BJ (cell line): ENCODE results near the gene RSPO3. TPM values are rescaled to one million over a fixed set of nuclear protein-coding genes. Genes with fewer than 3 reads are reported as not detected.

Source experiments
- CTCF ChIA-PET: fragments of 350-600 bp; formaldehyde crosslinking; extraction: SDS; loops from one replicate; lab custom pipeline; 2021; ENCODE audit warnings: antibody characterized with exemption, inconsistent platforms; lab: Yijun Ruan, JAX
- POLR2A ChIA-PET: fragments of 300-600 bp; sonication (Branson Sonifier 250); formaldehyde crosslinking; extraction: SDS; loops from one replicate; lab custom pipeline; 2021; ENCODE audit warnings: antibody characterized with exemption; lab: Charles Lee
- DNase-seq: peaks from one replicate; pipeline ENCODE4 v3.0.0-alpha.2; 2011; ENCODE audit warnings: low read depth
- H3K27me3 ChIP-seq: 2 replicates; pipeline ENCODE4 v1.6.0; 2011; ENCODE audit warnings: low read length; ENCODE audit not compliant: control insufficient read depth, insufficient read depth
- H3K36me3 ChIP-seq: 2 replicates; pipeline ENCODE4 v1.5.1; 2011; ENCODE audit warnings: low read length; ENCODE audit not compliant: control insufficient read depth, insufficient read depth
- H3K4me3 ChIP-seq: 2 replicates; pipeline ENCODE4 v1.5.1; 2011; ENCODE audit warnings: low read depth, mild to moderate bottlenecking, control low read depth, low read length
- polyA plus RNA-seq: library from polyadenylated mRNA; depleted of rRNA; stranded (reverse); fragments of >200 nt; gene quantifications from 2 replicates; pipeline ENCODE4 v1.2.3, GENCODE V29; 2011
- TF ChIP-seq, protein P1 (sequence below): IDR thresholded peaks from 2 replicates; pipeline ENCODE4 v1.5.1; 2011; ENCODE audit warnings: low read depth, mild to moderate bottlenecking, control low read depth, inconsistent platforms, low read length, moderate library complexity; ENCODE audit not compliant: insufficient read depth

The RSPO3 gene
- polyA plus RNA-seq, 1 experiment: not detected

DNA sequence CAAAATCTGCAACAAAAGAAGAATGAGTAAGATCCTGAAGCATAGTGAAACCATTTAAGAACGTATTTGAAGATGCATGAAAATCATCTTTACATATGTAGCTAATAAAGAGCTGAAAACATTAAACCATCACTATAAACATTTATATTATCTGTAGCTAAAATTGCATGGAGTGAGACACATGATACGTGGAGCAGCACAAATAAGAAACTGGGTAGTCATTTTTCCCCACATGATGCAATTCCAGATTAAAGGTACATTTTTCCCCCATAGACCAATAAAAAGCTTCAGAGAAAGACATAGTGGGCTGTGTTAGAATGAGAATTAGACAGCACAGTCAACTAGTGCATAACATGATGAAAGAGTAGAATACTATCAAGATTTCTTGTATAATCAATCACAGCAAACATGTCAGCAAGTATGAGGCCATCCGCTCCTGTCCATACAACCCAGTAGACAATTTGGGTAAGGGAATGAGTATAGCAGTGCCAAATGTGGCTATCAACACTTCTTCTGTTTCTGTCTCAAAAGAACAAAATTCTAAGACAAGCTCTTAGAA is 67.0 kb downstream of the RSPO3 start:
- H3K36me3 ChIP-seq: no peaks in the 10 kb centered on the region
- TF ChIP-seq, protein P1, sequence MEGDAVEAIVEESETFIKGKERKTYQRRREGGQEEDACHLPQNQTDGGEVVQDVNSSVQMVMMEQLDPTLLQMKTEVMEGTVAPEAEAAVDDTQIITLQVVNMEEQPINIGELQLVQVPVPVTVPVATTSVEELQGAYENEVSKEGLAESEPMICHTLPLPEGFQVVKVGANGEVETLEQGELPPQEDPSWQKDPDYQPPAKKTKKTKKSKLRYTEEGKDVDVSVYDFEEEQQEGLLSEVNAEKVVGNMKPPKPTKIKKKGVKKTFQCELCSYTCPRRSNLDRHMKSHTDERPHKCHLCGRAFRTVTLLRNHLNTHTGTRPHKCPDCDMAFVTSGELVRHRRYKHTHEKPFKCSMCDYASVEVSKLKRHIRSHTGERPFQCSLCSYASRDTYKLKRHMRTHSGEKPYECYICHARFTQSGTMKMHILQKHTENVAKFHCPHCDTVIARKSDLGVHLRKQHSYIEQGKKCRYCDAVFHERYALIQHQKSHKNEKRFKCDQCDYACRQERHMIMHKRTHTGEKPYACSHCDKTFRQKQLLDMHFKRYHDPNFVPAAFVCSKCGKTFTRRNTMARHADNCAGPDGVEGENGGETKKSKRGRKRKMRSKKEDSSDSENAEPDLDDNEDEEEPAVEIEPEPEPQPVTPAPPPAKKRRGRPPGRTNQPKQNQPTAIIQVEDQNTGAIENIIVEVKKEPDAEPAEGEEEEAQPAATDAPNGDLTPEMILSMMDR: no peak
- H3K4me3 ChIP-seq: no peak overlapping the region
- ChIA-PET POLR2A (no interaction called here), CTCF (interaction anchor here (1.8 kb wide), 1 partner anchor 81 kb away, joined by 5 read pairs; the partner anchor contains the start of gene RNF146)
- H3K27me3 ChIP-seq: no peaks in the 10 kb centered on the region
- no peak for DNase-seq

DNA sequence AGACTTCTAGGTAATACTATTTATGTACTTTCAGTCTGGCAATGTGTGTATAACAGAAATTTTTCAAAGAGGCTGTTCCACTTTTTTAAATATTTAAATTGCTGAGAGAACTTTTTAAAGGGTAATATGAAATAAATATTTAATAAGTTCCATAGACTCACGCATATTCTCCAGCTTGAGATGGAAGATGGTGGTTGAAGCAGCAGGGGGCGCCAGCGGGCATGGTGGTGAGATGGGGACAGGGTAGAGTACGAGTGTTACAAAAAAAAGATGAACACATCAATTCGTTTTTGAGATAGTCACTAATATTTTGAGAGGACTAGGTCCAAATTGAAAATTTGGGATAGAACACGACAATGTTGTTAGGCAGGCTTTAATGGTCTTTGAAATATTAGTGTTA is 68.4 kb downstream of the RSPO3 start:
- Histone ChIP-seq H3K4me3 (no peak overlapping the region), H3K36me3 (no peaks in the 10 kb centered on the region), H3K27me3 (no peaks in the 10 kb centered on the region)
- ChIA-PET CTCF (interaction anchor here (0.7 to 1.5 kb wide), 4 partner anchors 10 to 352 kb away, joined by 3 to 6 read pairs (median 4); partner anchors contain the start of gene RNF146), POLR2A (no interaction called here)
- no peak for DNase-seq
- TF ChIP-seq, protein P1: peak; percentile 32; the same call in 1 of the 2 replicates

DNA sequence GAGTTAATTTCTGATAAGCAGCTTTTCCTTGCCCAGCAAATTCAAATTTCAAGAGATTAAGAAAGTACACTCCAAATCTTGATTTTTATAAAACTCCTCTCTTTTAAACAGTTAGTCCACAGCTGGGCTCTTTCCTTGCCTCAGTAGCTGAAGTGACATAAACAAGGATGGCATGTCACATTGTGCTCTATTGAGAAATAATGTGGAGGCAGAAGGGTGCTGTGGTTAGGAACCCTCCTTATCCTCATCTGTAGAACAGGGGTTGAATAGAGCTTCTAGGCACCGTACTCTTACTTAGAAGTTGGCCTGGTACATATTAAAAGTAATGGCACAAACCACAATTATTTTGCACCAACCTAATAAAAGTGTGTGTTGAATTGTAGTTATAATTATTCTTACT is 70.3 kb downstream of the RSPO3 start:
- no peak for DNase-seq
- CTCF ChIA-PET: interaction anchor here (0.7 to 2.3 kb wide), 4 partner anchors 383 to 828 kb away, joined by 3 to 9 read pairs (median 3); no protein-coding TSS in a partner anchor
- H3K4me3 ChIP-seq: no peak overlapping the region
- H3K36me3 ChIP-seq: no peaks in the 10 kb centered on the region
- TF ChIP-seq, protein P1: no peak
- POLR2A ChIA-PET: no interaction called here
- no peaks in the 10 kb centered on the region for H3K27me3 ChIP-seq

GRCh38 chr6:127190552-127190951 is 72.1 kb downstream of the RSPO3 start:
- POLR2A ChIA-PET: no interaction called here
- no peak overlapping the region for H3K4me3 ChIP-seq
- TF ChIP-seq, protein P1: peak; percentile 67
- CTCF ChIA-PET: interaction anchor here (0.6 to 2.3 kb wide), 10 partner anchors 11 to 830 kb away, joined by 3 to 9 read pairs (median 4); partner anchors contain the start of gene RNF146
- no peaks in the 10 kb centered on the region for H3K27me3 ChIP-seq
- DNase-seq: no peak
- H3K36me3 ChIP-seq: no peaks in the 10 kb centered on the region

DNA sequence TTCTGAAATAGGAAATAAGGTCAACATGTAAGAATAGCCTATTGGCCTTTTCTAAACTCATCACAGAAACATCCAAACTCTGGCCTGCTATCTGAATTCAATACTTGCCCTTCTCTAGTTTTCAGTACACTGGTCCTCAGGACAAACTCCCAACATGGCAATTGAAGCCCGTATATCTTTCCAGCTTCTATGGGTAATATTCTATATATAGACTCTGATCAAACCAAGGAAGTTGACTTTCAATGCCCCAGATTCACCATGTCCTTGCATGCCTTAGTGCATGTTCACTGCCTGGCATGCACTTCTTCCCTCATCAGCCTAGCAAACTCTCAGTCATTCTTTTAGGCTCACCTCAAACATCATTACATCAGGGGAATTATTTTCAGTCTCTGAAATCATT is 73.2 kb downstream of the RSPO3 start:
- POLR2A ChIA-PET: no interaction called here
- no peak for DNase-seq
- TF ChIP-seq, protein P1: no peak
- Histone ChIP-seq H3K27me3 (no peaks in the 10 kb centered on the region; the same call in 1 of the 2 replicates), H3K36me3 (no peaks in the 10 kb centered on the region), H3K4me3 (no peak overlapping the region)
- CTCF ChIA-PET: interaction anchor here (0.6 kb wide), 1 partner anchor 92 kb away, joined by 3 read pairs; no protein-coding TSS in a partner anchor
